HCT116 (cell line): Measurements from ENCODE around the gene PRKACA. TPM values are rescaled to one million over a fixed set of nuclear protein-coding genes. Genes with fewer than 3 reads are reported as not detected.

Source experiments
- ATAC-seq: fragments of 200-7000 bp; cut with Tn5 transposase; 2 replicates; pipeline ENCODE4 v1.9.1; 2020; ENCODE audit warnings: mild to moderate bottlenecking, moderate library complexity
- BruUV-seq: library from RNA; stranded (reverse); fragments of 400-500 nt; replicated peaks from 2 replicates; lab custom pipeline; 2021; lab: Mats Ljungman, UMichigan
- CTCF ChIA-PET: fragments of 300-600 bp; sonication (Branson Sonifier 250); formaldehyde crosslinking; loops from one replicate; lab custom pipeline; 2021; ENCODE audit warnings: antibody characterized with exemption; lab: Charles Lee
- POLR2A ChIA-PET: fragments of 300-600, 350-600 bp; sonication (Branson Sonifier 250); formaldehyde crosslinking; loops from one replicate; lab custom pipeline; 2021; ENCODE audit warnings: antibody characterized with exemption; lab: Charles Lee
- RAD21 ChIA-PET, 2 experiments: fragments of 300-600 bp; sonication (Branson Sonifier 250); formaldehyde crosslinking; loops; one replicate each; lab custom pipeline; 2023; ENCODE audit warnings: low total read pairs in 2 of 2; ENCODE audit not compliant: uncharacterized antibody in 2 of 2, unreplicated experiment in 2 of 2, low non-redundant PET in 1 of 2; lab: Charles Lee
- DNase-seq: peaks from one replicate; pipeline ENCODE4 v3.0.0-alpha.2; 2010; ENCODE audit warnings: low read depth, low spot score
- H2AFZ ChIP-seq: fragments of 200-600 bp; shearing (Covaris generic), sonication (generic); 2 replicates; pipeline ENCODE4 v1.6.1; 2017; ENCODE audit warnings: low read depth, mixed run types, mixed read lengths, antibody characterized with exemption, low read length; ENCODE audit not compliant: poor library complexity, severe bottlenecking
- H3K27ac ChIP-seq: 2 replicates; pipeline ENCODE4 v1.5.1; 2012; ENCODE audit warnings: low read depth, low read length
- H3K27me3 ChIP-seq: fragments of 200-600 bp; sonication (generic); 2 replicates; pipeline ENCODE4 v1.6.1; 2016; ENCODE audit warnings: mixed run types, low read length, mixed read lengths; ENCODE audit not compliant: insufficient read depth
- H3K36me3 ChIP-seq, 2 experiments: fragments of 200-500 bp in 1 of 2; fragments of 200-600 bp in 1 of 2; sonication (Bioruptor generic) in 1 of 2; sonication (generic) in 1 of 2; 2 replicates each; pipeline versions ENCODE4 v1.5.1 to v1.6.1; 2014 to 2016; ENCODE audit warnings: low read length in 2 of 2, inconsistent platforms in 1 of 2, mixed read lengths in 1 of 2, mixed run types in 1 of 2; ENCODE audit not compliant: insufficient read depth in 2 of 2, control insufficient read depth in 1 of 2
- H3K4me1 ChIP-seq, 2 experiments: fragments of 200-600 bp in 1 of 2; sonication (generic) in 1 of 2; 2 replicates each; pipeline versions ENCODE4 v1.5.1 to v1.6.1; 2012 to 2017; ENCODE audit warnings: low read length in 2 of 2, inconsistent platforms in 1 of 2, mild to moderate bottlenecking in 1 of 2, mixed read lengths in 1 of 2, mixed run types in 1 of 2, moderate library complexity in 1 of 2; ENCODE audit not compliant: insufficient read depth in 2 of 2, control insufficient read depth in 1 of 2
- H3K4me2 ChIP-seq: fragments of 200-600 bp; sonication (generic); 2 replicates; pipeline ENCODE4 v1.6.1; 2017; ENCODE audit warnings: mixed run types, low read length, mixed read lengths
- H3K4me3 ChIP-seq, 2 experiments: fragments of 200-600 bp in 1 of 2; sonication (generic) in 1 of 2; replicated peaks in 1 of 2; 2 replicates each; pipeline ENCODE4 v1.5.1; 2011 to 2016; ENCODE audit warnings: low read length in 2 of 2, control low read depth in 1 of 2, low read depth in 1 of 2, mild to moderate bottlenecking in 1 of 2, mixed read lengths in 1 of 2, mixed run types in 1 of 2
- H3K79me2 ChIP-seq: fragments of 200-600 bp; sonication (generic); 2 replicates; pipeline ENCODE4 v1.6.1; 2017; ENCODE audit warnings: mild to moderate bottlenecking, mixed run types, low read length, moderate library complexity, mixed read lengths; ENCODE audit not compliant: insufficient read depth
- H3K9ac ChIP-seq: fragments of 200-600 bp; sonication (generic); 2 replicates; pipeline ENCODE4 v1.6.1; 2016; ENCODE audit warnings: low read length, mixed read lengths
- H3K9me2 ChIP-seq: fragments of 200-600 bp; sonication (generic), shearing (Covaris generic); 2 replicates; pipeline ENCODE4 v1.6.1; 2017; ENCODE audit warnings: mixed run types, mild to moderate bottlenecking, moderate library complexity; ENCODE audit not compliant: insufficient read depth
- H3K9me3 ChIP-seq, 2 experiments: fragments of 200-500 bp in 1 of 2; fragments of 200-600 bp in 1 of 2; sonication (Bioruptor generic) in 1 of 2; sonication (generic) in 1 of 2; 2 replicates each; pipeline ENCODE4 v1.6.1; 2014 to 2017; ENCODE audit warnings: low read length in 2 of 2, mixed read lengths in 2 of 2, inconsistent platforms in 1 of 2, low read depth in 1 of 2, mild to moderate bottlenecking in 1 of 2, mixed run types in 1 of 2, moderate library complexity in 1 of 2; ENCODE audit not compliant: control insufficient read depth in 1 of 2, insufficient read depth in 1 of 2
- H4K20me1 ChIP-seq: fragments of 200-600 bp; sonication (generic), shearing (Covaris generic); 2 replicates; pipeline ENCODE4 v1.6.1; 2017; ENCODE audit warnings: mixed run types, mild to moderate bottlenecking, moderate library complexity; ENCODE audit not compliant: insufficient read depth
- EZH2 ChIP-seq: fragments of 200-600 bp; sonication (generic); IDR thresholded peaks from 2 replicates; pipeline ENCODE4 v1.6.1; 2017; ENCODE audit warnings: antibody characterized with exemption, mixed run types
- EZH2phosphoT487 ChIP-seq: fragments of 200-600 bp; IDR thresholded peaks from 2 replicates; pipeline ENCODE4 v1.6.1; 2018; ENCODE audit warnings: antibody characterized with exemption, borderline replicate concordance
- FOSL1 ChIP-seq: IDR thresholded peaks from 2 replicates; pipeline ENCODE4 v1.6.1; 2012; ENCODE audit warnings: low read depth
- JUND ChIP-seq: IDR thresholded peaks from 2 replicates; pipeline ENCODE4 v1.6.1; 2012
- MAX ChIP-seq: IDR thresholded peaks from 2 replicates; pipeline ENCODE4 v1.6.1; 2012
- POLR2AphosphoS5 ChIP-seq: IDR thresholded peaks from 2 replicates; pipeline ENCODE4 v1.6.1; 2011; ENCODE audit warnings: mild to moderate bottlenecking, low read depth, low read length, moderate library complexity
- REST ChIP-seq: IDR thresholded peaks from 2 replicates; pipeline ENCODE4 v1.6.1; 2012; ENCODE audit warnings: low read depth
- SP1 ChIP-seq: IDR thresholded peaks from 2 replicates; pipeline ENCODE4 v1.6.1; 2012; ENCODE audit warnings: low read depth
- SRF ChIP-seq: IDR thresholded peaks from 2 replicates; pipeline ENCODE4 v1.6.1; 2012; ENCODE audit warnings: low read depth
- TCF7L2 ChIP-seq: IDR thresholded peaks from 2 replicates; pipeline ENCODE4 v1.7.0; 2011; ENCODE audit warnings: borderline replicate concordance, inconsistent platforms; ENCODE audit not compliant: insufficient read depth, insufficient read length; ENCODE audit errors: extremely low read depth
- ZFX ChIP-seq: fragments of 450-650 bp; IDR thresholded peaks from 2 replicates; pipeline ENCODE4 v1.6.1; 2017
- ZNF274 ChIP-seq: fragments of 200-500 bp; sonication (Bioruptor generic); IDR thresholded peaks from 2 replicates; pipeline ENCODE4 v1.6.1; 2014; ENCODE audit warnings: mild to moderate bottlenecking, low read depth, low read length, inconsistent platforms
- intact Hi-C: fragments of 100-400 bp; cut with micrococcal nuclease; formaldehyde crosslinking; loops from 2 replicates; pipeline ENCODE4 v1.10.0; 2022
- total RNA-seq: library from RNA; stranded (reverse); gene quantifications from one replicate; pipeline ENCODE4 v1.2.1, GENCODE V29; 2021; ENCODE audit not compliant: unreplicated experiment
- TF ChIP-seq, protein P1 (sequence below): IDR thresholded peaks from 2 replicates; pipeline ENCODE4 v1.6.1; 2012
- TF ChIP-seq, protein P2 (sequence below): IDR thresholded peaks from 2 replicates; pipeline ENCODE4 v1.6.1; 2011; ENCODE audit warnings: mild to moderate bottlenecking, low read length, moderate library complexity; ENCODE audit not compliant: insufficient replicate concordance; ENCODE audit errors: extremely low read depth

PRKACA gene
- total RNA-seq, 1 experiment from 2014 or later: 95.7 TPM

DNA sequence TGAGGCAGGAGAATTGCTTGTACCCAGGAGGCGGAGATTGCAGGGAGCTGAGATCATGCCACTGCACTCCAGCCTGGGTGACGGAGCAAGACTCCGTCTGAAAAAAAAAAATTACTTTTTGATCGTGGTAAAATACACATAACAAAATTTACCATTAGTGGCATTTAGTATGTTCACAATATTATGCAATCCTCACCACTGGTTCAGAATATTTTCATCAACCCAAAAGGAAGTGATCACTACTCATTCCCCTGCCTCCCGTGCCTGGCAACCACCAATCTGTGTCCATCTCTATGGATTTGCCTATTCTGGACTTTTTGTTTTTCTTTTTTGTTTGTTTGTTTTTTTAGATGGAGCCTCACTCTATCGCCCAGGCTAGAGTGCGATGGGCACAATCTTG, 54.5 kb downstream of the PRKACA start:
- no peak overlapping the region for H2AFZ ChIP-seq
- intact Hi-C loops: no loop called here
- peaks cover 20 to 24% of the 10 kb centered on the region in 2 experiments for H3K4me1 ChIP-seq
- no peaks in the 10 kb centered on the region for H3K79me2 ChIP-seq
- no peaks in the 10 kb centered on the region for H4K20me1 ChIP-seq
- ATAC-seq (no peak), DNase-seq (no peak)
- no peak overlapping the region for H3K4me3 ChIP-seq
- H3K4me2 ChIP-seq: no peak overlapping the region
- H3K9me3 ChIP-seq: no peaks in the 10 kb centered on the region
- H3K36me3 ChIP-seq: no peaks in the 10 kb centered on the region
- no TSS peak for BruUV-seq
- no peak overlapping the region for H3K27ac ChIP-seq
- no peaks in the 10 kb centered on the region for H3K9me2 ChIP-seq
- TF ChIP-seq EZH2phosphoT487 (no peak), ZFX (no peak), REST (no peak), FOSL1 (no peak), TCF7L2 (no peak), ZNF274 (no peak), MAX (no peak), EZH2 (no peak), SP1 (no peak), POLR2AphosphoS5 (no peak), SRF (no peak), JUND (no peak)
- TF ChIP-seq, protein P1, sequence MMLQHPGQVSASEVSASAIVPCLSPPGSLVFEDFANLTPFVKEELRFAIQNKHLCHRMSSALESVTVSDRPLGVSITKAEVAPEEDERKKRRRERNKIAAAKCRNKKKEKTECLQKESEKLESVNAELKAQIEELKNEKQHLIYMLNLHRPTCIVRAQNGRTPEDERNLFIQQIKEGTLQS: no peak
- TF ChIP-seq, protein P2, sequence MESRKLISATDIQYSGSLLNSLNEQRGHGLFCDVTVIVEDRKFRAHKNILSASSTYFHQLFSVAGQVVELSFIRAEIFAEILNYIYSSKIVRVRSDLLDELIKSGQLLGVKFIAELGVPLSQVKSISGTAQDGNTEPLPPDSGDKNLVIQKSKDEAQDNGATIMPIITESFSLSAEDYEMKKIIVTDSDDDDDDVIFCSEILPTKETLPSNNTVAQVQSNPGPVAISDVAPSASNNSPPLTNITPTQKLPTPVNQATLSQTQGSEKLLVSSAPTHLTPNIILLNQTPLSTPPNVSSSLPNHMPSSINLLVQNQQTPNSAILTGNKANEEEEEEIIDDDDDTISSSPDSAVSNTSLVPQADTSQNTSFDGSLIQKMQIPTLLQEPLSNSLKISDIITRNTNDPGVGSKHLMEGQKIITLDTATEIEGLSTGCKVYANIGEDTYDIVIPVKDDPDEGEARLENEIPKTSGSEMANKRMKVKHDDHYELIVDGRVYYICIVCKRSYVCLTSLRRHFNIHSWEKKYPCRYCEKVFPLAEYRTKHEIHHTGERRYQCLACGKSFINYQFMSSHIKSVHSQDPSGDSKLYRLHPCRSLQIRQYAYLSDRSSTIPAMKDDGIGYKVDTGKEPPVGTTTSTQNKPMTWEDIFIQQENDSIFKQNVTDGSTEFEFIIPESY: no peak
- TF ChIP-seq, all 23 proteins: peak for 0
- H3K27me3 ChIP-seq: no peaks in the 10 kb centered on the region
- RAD21 ChIA-PET: no interaction called here
- CTCF ChIA-PET: no interaction called here
- POLR2A ChIA-PET: no interaction called here
- no peak overlapping the region for H3K9ac ChIP-seq
